Measurements from ENCODE around the gene CABP1.
"Not testable (repeated sequence)": the region's sequence is repeated elsewhere in the genome, so short reads cannot be mapped to it uniquely, and the experiment has no call there.

Gene CABP1

GRCh38 chr12:120668868-120669840 is 28.7 kb downstream of the CABP1 start:
- DNase-seq: no peak

GRCh38 chr12:120670237-120670636 is 29.8 kb downstream of the CABP1 start:
- not testable (repeated sequence) for DNase-seq

- no peak for DNase-seq
Observed at GRCh38 chr12:120670667-120671066, 30.2 kb downstream of the CABP1 start.

GRCh38 chr12:120674097-120674636 is 33.7 kb downstream of the CABP1 start:
- no peak for DNase-seq

- no peak for DNase-seq
Observed at GRCh38 chr12:120677765-120678473, 37.5 kb downstream of the CABP1 start.

GRCh38 chr12:120678572-120678971 is 38.1 kb downstream of the CABP1 start:
- no peak for DNase-seq

- DNase-seq: no peak
Observed at GRCh38 chr12:120680165-120680738, 39.8 kb downstream of the CABP1 start.

GRCh38 chr12:120684523-120684932 is 44.1 kb downstream of the CABP1 start:
- DNase-seq: no peak

GRCh38 chr12:120685522-120685921 is 45.1 kb downstream of the CABP1 start:
- DNase-seq: no peak

- peak; percentile 98 for DNase-seq
Observed at GRCh38 chr12:120686151-120686689, 45.8 kb downstream of the CABP1 start.

GRCh38 chr12:120686690-120687577 is 46.5 kb downstream of the CABP1 start, which contains the start of gene MLEC:
TSS of gene MLEC (plus strand) at chr12:120687149. CDS start at chr12:120687297, 148 bp downstream.
- peak; percentile 98 for DNase-seq

- no peak for DNase-seq
Observed at GRCh38 chr12:120687578-120688289, 47.3 kb downstream of the CABP1 start.

- DNase-seq: no peak
Observed at GRCh38 chr12:120688527-120689071, 48.2 kb downstream of the CABP1 start.

GRCh38 chr12:120689397-120690082 is 49.1 kb downstream of the CABP1 start:
- no peak for DNase-seq

- DNase-seq: no peak
Observed at GRCh38 chr12:120690083-120690450, 49.6 kb downstream of the CABP1 start.

- no peak for DNase-seq
Observed at GRCh38 chr12:120690978-120691377, 50.6 kb downstream of the CABP1 start.

GRCh38 chr12:120692524-120693033 is 52.2 kb downstream of the CABP1 start:
- no peak for DNase-seq

- no peak for DNase-seq
Observed at GRCh38 chr12:120693848-120694247, 53.4 kb downstream of the CABP1 start.

GRCh38 chr12:120696626-120697025 is 56.2 kb downstream of the CABP1 start:
- DNase-seq: no peak

- no peak for DNase-seq
Observed at GRCh38 chr12:120697344-120697743, 56.9 kb downstream of the CABP1 start.
